Esophagus squamous epithelium (tissue), 4 donors: ENCODE results near the gene PREX1.

Experiments used
- CTCF ChIP-seq, 6 experiments: fragments of 450-650 bp in 4 of 6; fragments of 200-600 bp in 2 of 6; sonication (generic) in 2 of 6; IDR thresholded peaks; one replicate each; pipeline ENCODE4 v1.5.1; 2016 to 2019; ENCODE audit warnings: antibody characterized with exemption in 6 of 6, mild to moderate bottlenecking in 4 of 6, moderate library complexity in 4 of 6
- POLR2A ChIP-seq, 4 donors: fragments of 450-650 bp; IDR thresholded peaks; one replicate each; pipeline ENCODE4 v1.6.1; 2017; ENCODE audit warnings: antibody characterized with exemption in 4 of 4, mild to moderate bottlenecking in 4 of 4, moderate library complexity in 3 of 4

DNA sequence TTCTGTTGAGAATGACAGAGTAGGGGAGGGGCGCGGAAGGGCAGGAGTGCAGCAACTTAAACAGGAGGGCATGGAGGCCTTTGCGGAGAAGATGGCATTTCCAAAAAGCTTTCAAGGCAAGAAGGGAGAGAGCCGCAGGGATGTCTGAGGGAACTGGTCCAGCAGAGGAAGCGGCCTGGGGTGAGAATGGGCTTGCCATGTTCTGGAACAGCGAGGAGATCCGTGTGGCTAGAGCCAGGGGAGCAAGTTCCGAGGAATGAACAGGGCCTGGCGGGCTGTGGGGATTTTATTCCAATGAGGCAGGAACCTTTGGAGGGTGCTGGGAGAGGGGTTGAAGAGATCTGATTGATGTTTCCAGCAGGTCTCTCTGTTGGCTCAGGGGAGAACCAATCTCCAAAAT is 86.1 kb downstream of the PREX1 start:
- no peak for TF ChIP-seq CTCF (IDR thresholded peaks at IDR 0.05)
- TF ChIP-seq POLR2A (IDR thresholded peaks at IDR 0.05) = no peak
